Renal cortex interstitium (tissue), 15 donors: ENCODE measurements around the gene ZNF846. TPM values are rescaled to one million over a fixed set of nuclear protein-coding genes. Genes with fewer than 3 reads are reported as not detected.
A peak's percentile ranks its signal among the peaks of the same experiment; 100 is the strongest.
"Not testable (repeated sequence)": the region's sequence is repeated elsewhere in the genome, so short reads cannot be mapped to it uniquely, and the experiment has no call there.

Source experiments
- DNase-seq, 11 donors: peaks; one replicate each; pipeline ENCODE4 v3.0.0-alpha.2; 2013; ENCODE audit warnings: low read depth in 9 of 11, low spot score in 4 of 11; ENCODE audit errors: extremely low read depth in 1 of 11
- long read RNA-seq, 16 experiments: transcript quantifications; one replicate each; lab custom pipeline, GENCODE V29; 2026
- polyA plus RNA-seq, 3 donors: library from polyadenylated mRNA; unstranded; fragments of 120-200 nt; gene quantifications; one replicate each; pipeline ENCODE4 v1.2.1, GENCODE V29; 2013; ENCODE audit not compliant: insufficient read length in 3 of 3

The ZNF846 gene
- 10 to 100 TPM; 20.1 to 33.0 (median 20.5) TPM for polyA plus RNA-seq
- long read RNA-seq, donor 1, partial matches to known transcripts = 0 of 2 reads
- long read RNA-seq, donor 1, other reads (novel, unspliced or antisense) = 0 of 2 reads
- long read RNA-seq, donor 2, partial matches to known transcripts = 0 of 1 reads
- long read RNA-seq, donor 2, other reads (novel, unspliced or antisense) = 0 of 1 reads
- long read RNA-seq, donor 3, partial matches to known transcripts = 0 of 1 reads
- long read RNA-seq, donor 3, other reads (novel, unspliced or antisense) = 0 of 1 reads
- long read RNA-seq, donor 4, partial matches to known transcripts = 679 of 762 reads
- long read RNA-seq, donor 4, other reads (novel, unspliced or antisense) = 83 of 762 reads
- long read RNA-seq, donor 5 = 0 reads
- long read RNA-seq, donor 6 = 0 reads
- long read RNA-seq, donor 7, partial matches to known transcripts = 0 of 3 reads
- long read RNA-seq, donor 7, other reads (novel, unspliced or antisense) = 0 of 3 reads
- long read RNA-seq, donor 8 = 0 reads
- long read RNA-seq, donor 9 = 0 reads
- long read RNA-seq, donor 10, partial matches to known transcripts = 0 of 2 reads
- long read RNA-seq, donor 10, other reads (novel, unspliced or antisense) = 0 of 2 reads
- long read RNA-seq, donor 11, partial matches to known transcripts = 0 of 1 reads
- long read RNA-seq, donor 11, other reads (novel, unspliced or antisense) = 0 of 1 reads
- long read RNA-seq, donor 12 = 0 reads
- long read RNA-seq, donor 13 = 0 reads
- long read RNA-seq, donor 14, partial matches to known transcripts = 0 of 3 reads
- long read RNA-seq, donor 14, other reads (novel, unspliced or antisense) = 0 of 3 reads
- long read RNA-seq, donor 15, partial matches to known transcripts = 0 of 1 reads
- long read RNA-seq, donor 15, other reads (novel, unspliced or antisense) = 0 of 1 reads
- long read RNA-seq, donor 16, partial matches to known transcripts = 1,366 of 1,543 reads
- long read RNA-seq, donor 16, other reads (novel, unspliced or antisense) = 173 of 1,543 reads

DNA sequence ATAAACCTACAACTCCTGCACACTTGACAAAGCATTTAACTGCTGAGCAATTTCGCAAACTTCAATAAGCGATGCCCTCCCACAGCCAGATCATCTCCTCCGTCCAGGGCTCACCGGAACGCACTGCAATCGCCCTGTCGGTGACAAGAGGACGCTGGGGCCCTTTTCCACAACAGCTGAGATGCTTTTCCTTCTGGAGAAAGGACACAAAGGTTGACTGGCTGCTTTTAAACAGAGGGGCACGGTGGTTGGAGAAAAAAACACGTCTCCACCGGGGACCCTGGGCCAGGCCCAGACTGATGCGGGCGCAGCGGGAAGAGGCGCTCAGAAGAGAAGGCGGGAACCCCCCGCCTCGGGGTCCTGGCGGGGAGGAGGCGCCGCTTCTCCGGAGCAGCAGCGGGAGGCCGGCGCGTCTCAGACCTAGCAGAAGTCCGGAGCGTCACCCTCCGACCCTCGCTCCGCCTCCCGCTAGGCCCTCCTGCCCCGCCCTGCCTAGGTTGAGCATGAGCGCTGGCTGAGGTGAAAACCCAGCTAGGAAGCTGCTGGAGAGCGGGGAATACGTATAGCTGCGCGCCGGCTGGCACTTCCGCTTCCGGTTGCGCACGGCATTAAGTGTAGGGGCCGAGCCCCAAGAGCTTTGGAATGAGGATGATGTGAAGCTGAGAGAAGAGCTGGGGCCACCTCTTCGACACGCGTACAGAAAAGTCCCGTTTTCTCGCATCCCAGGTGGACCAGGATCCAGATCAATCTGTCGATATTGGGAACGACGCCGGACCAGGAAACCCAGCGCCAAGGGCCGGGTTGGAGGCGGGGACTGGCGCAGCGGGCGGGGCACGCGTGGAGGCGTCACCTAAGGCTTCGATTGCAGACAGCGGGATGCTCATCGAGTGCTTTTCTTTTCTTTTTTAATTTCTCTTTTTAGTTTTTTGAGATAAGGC is at the start of gene ZNF846:
ZNF846 (minus strand) TSS at position 564 of the 938 bp plus-strand sequence. CDS start 3,788 bp downstream, outside the sequence.
- DNase-seq = peak; percentile 88 to 97 (median 94)

DNA sequence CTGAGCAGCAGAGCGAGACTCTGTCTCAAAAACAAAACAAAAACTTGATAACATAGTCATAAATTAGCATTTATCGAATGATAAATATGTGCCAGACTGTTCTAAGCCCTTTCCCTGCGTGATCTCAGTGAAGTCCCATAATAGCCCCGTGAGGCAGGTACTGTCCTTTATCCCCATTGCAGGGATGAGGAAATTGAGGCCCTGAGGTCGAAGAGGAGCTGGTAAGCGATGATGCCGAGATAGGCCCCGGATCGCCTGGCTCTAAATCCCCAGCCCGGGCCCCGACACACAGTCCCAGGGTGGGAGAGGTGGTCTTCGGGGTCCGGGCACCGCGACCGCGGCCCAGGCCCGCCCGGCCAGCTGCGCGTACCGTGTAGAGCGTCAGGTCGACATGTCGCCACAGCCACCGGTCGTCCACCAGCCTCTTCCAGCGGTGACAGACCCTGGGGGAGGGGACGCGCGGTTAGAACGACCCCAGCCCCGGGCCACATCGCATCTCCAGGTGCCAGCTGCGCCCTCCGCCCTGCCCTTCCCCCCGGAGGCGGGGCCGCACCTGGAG is 49.7 kb upstream of the ZNF846 start:
- DNase-seq = no peak

DNA sequence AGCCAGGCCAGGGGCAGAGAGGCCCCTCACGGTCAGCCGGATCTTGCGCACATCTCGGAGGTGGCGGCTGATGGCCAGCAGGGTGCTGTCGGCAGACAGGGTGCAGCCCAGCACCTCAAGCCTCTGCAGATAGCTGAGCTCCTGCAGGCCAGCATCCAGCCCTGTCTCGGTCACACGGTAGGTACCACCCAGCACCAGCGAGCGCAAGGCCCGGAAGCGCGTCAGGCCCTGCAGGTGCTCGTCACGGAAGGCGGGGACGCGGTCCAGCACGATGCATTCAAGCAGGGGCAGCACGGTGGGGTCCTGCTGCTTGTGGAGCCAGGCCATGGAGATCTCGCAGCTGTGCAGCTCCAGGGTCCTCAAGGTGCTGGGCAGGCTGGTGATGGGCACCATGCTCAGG is 42.6 kb upstream of the ZNF846 start:
- DNase-seq = no peak

DNA sequence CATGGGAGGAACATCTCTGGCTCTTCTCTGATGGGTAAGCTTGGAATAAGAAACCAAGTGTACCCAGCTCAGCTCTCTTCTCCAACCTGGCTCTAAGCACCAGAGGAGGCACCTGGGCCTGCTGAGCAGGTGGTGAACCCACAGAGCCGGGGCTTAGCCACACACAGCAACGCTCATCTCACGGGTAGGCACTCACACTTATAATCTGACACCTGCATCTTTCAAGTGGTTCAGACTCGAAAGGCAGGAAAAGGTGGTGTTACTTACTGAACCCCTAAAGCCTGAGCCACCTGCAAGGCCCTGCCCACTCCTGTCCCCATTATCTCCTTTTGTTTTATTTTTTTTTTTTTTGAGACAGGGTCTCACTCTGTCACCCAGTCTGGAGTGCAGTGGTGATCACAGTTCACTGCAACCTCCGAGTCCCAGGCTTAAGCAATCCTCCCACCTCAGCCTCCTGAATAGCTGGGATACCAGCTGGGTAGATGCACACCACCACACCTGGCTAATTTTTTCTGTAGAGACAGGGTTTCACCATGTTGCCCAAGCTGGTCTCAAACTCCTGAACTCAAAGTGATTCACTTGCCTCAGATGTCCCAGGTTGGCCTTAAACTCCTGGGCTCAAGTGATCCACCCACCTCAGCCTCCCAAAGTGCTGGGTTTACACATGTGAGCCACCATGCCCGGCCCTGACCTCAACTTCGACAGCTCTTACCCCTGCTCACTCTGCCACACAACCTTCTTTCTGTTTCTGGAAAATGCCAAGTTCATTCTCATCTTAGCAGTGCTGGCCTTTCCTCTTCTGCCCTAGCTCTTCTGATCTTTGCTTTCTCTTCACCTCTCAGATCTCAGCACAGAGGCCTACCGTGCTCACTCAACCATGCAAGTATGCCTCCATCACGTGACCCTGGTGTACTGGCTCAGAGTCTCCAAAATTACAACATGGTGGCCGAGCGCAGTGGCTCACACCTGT is 40.6 kb upstream of the ZNF846 start:
- no peak for DNase-seq

DNA sequence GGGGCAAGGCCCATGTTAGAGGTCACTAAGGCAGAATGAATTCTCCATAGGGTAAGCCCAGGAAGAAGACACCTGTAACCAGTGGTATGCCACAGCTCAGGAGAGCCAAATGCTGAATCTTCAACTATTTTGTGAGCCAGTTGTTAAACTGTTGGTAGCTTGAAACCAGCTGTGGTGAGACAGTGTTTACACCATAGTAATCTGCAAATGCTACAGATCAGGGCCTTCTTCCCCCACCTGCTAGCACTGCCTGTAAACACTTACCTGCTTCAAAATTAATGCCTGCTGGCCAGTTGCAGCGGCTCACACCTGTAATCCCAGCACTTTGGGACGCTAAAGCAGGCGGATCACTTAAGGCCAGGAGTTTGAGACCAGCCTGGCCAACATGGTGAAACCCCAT is 38.3 kb upstream of the ZNF846 start:
- DNase-seq = no peak

DNA sequence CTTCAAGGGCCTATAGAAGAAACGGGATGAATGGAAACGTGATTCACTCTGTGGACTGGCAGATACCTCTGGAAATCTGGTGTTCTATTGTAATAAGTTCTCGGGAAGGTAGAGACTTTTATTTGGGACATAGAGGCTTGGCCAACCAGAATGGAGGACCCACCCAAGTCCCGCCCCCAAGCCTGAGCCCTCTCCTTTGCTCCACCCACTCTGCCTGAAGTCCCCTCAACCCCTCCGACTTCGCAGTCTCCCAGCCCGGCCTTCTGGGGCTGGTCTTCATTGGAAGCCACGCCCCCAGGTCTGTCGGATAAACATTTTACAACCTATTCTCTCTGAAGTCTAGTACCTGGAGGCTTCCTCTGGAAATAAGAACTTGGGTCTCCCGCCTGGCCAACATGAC is 33.4 kb upstream of the ZNF846 start:
- no peak for DNase-seq

DNA sequence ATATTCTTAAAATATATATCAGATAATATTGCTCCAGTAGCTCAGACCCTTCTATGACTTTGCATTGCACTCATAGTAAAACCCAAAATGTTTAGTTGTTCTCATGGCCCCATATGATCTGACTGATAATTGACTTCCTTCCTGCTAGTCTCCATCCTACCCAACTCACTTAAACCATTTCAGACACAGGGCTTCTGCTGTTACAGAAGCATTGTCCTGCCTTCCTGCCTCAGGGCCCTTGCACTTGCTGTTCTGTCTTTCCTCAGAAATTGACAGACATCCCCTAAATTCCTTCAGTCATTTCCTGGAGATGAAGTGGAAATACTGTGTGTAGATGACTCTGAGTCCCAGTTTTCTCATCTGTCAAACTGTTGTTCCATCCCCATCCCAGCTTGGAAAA is 30.6 kb upstream of the ZNF846 start:
- no peak for DNase-seq

DNA sequence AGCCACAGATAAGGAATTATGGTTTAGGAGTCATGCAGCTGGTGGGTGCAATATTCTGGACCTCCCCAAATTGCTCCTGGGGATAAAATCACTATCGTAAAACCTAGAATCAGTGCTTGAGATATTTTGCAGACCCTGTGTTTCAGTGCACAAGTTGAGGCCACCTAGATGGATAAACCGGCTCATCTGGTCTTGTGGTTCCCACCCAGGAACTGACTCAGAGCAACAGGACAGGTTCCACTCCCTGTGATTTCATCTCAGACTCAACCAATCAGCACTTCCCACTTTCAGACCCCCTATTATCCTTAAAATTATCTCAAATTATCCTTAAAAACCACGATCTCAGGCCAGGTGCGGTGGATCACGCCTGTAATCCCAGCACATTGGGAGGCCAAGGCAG is 29.3 kb upstream of the ZNF846 start:
- no peak for DNase-seq

DNA sequence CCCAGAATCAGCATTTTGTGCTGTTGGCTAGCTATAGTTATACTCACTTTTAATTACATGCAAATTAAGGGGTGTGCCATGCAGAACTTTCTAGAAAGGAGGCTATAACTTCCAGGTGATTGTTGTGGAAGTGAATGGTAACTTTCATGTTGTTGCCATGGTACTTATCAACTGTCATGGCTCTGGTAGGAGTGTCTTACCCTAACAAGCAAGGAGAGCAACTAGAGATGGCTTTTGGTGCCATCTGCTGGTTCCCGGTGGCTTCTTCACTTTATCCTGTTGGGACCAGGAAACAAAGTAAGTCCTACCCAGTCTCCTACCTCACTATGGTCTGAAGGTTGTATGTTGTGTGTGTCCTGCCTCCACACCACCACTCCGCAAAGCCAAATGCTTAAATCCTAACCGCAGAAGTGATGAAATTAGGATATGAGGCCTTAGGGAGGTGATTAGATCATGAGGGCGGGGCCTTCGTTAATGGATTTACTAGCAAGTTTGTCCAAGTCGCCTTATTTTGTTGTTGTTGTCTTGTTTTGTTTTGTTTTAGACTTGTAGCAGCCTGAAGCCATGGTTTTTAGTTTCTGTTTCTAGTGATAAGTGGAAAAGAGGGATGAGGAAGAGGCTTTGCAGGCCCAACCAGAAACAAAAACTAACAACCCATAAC is 27.7 kb upstream of the ZNF846 start:
- peak in 9 of 11 donors; percentile 71 to 88 (median 82) for DNase-seq

DNA sequence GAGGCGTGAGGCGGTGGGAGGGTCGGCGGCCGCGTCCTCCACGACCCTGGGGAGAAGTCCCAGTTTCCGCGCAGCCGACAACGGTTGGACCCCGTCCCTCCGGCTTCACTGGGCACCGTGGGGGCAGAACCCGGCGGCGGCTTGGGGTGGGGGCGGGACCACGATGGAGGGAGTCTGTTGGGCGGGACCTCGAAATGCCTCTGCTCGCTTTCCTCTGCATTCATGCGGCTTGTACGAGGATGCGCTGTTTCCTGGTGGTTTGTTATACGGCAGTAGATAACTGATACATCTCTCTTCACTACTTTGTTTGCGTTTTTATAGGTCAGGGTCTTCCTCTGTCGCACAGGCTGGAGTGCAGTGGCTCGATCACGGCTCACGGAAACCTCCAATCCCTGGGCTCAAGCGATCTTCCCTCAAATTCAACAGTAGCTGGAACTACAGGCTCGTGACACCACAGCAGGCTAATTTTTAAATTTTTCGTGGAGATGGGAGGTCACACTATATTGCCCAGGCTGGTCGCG is 24.6 kb upstream of the ZNF846 start:
- no peak for DNase-seq

DNA sequence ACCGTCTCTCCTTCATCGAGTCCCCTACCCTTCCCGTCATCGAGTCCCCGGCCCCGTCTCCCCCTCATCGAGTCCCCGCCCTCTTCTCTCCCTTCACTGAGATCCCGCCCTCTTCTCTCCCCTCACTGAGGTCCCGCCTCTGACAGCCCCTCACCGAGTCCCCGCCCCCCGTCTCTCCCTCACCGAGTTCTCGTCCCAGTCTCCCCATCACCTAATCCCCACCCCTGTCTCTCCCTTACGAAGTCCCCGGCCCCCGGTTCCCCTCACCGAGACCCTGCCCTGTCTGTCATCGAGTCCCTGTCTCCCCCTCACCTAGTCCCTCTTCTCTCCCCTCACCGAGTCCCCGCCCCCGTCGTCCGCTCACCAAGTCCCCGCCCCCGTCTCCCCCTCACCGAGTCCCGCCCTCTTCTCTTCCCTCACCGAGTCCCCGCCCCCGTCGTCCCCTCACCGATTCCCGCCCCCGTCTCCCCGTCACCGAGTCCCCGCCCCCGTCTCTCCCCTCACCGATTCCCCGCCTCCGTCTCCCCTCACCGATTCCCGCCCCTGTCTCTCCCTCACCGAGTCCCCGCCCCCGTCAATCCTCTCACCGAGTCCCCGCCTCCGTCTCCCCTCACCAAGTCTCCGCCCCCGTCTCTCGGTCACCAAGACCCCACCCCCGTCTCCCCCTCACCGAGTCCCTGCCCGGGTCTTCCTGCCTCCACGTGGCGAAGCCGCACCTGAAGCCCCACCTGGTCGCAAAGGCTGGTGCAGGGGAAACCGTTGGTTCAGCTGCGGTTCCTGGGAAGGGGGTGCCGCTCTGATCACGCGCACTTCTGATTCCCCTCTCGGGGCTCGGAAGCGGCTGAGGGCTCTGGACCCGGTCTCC is 23.9 kb upstream of the ZNF846 start:
- DNase-seq = peak in 10 of 11 donors; percentile 89 to 96 (median 94)

DNA sequence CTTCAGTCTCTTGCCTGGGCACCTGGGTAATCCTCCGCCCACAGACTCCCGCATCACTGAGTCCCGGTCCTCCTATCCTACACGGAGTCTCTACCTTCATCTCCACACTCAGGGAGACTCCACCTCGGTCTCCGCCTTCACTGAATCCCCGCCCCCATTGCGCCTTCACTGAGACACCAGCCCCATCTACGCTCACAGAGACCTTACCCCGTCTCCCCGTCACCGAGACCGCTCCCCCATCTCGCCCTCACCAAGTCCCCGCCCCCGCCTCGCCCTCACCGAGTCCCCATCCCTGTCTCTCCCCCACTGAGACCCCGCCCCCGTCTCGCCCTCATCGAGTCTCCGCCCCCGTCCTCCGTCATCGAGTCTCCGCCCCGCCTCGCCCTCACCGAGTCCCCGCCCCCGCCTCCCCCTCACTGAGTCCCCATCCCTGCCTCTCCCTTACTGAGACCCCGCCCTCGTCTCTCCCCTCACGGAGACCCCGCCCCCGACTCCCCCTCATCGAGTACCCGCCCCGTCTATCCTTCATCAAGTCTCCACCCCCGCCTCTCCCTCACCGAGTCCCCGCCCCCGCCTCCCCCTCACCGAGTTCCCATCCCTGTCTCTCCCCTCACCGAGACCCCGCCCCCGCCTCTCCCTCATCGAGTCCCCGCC is 23.1 kb upstream of the ZNF846 start:
- DNase-seq = peak in 9 of 11 donors; percentile 87 to 96 (median 93)

DNA sequence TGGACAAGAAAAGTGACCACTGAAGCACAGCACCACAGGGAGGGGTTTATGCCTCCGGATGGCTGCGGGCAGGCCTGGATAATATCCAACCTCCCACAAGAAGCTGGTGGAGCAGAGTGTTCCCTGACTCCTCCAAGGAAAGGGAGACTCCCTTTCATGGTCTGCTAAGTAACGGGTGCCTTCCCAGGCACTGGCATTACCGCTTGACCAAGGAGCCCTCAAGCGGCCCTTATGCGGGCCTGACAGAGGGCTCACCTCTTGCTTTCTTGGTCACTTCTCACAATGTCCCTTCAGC is 22.5 kb upstream of the ZNF846 start:
- DNase-seq = not testable (repeated sequence)

DNA sequence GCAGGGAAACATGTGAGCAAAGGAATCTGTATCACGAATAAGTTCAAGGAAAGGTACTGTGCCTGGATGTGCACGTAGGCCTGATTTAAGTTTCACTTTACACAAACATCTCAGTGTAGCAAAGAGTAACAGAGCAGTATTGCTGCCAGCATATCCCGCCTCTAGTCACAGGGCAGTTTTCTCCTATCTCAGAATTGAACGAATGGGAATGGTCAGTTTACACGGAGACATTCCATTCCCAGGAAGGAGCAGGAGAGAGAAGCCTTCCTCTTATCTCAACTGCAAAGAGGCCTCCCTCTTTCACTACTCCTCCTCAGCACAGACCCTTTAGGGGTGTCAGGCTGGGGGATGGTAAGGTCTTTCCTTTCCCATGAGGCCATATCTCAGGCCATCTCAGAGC is 21.0 kb upstream of the ZNF846 start:
- not testable (repeated sequence) for DNase-seq

DNA sequence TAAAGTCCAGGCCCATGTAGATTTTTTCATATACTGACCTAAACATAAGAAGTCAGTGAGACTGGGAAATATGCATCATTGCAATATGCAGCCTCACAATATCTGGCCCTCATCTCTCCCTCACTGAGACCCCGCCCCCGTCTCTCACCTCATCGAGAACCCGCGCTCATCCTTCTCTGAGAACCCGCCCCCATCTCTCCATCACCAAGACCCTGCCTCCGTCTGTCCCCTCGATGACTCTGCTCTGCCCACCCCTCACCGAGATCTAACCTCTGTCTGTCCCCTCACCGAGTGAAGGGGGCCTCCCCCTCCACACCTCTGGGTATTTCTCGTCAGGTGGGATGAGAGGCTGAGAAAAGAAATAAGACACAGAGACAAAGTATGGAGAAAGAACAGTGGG is 20.5 kb upstream of the ZNF846 start:
- no peak for DNase-seq
